Activated CD4-positive, alpha-beta T cell treated with anti-CD3 and anti-CD28 coated beads, Interleukin-2, amount 50 U/mL, for 4 hours (primary cell): ENCODE data around the gene RDH5.
"Not testable (repeated sequence)": the region's sequence is repeated elsewhere in the genome, so short reads cannot be mapped to it uniquely, and the experiment has no call there.

Experiments used
- DNase-seq, 2 experiments: peaks; one replicate each; pipeline ENCODE4 v3.0.0-alpha.2; 2020

Gene RDH5

DNA sequence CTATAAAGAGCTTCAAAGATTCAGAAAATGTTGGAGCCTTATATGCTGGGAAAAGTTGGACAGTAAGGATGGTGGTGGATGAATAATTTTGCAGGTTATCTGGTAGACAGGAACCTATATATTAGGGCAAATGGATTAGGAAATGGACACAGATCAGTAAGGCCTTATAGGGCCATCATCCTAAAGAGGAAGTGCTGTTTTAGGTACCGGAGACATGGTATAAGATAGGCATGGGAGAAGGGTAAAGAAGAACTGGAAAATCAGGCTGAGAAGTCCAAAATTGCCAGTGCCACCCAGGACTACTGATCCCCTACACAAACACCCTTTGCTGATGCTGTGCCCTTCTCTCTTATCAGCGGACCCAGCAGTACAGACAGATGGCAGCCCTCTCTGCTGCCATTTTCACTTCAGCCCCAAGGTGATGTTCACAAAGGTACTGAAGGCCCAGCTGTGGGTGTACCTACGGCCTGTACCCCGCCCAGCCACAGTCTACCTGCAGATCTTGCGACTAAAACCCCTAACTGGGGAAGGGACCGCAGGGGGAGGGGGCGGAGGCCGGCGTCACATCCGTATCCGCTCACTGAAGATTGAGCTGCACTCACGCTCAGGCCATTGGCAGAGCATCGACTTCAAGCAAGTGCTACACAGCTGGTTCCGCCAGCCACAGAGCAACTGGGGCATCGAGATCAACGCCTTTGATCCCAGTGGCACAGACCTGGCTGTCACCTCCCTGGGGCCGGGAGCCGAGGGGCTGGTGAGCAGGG lies 28.2 kb downstream of the RDH5 start:
- no peak for DNase-seq

DNA sequence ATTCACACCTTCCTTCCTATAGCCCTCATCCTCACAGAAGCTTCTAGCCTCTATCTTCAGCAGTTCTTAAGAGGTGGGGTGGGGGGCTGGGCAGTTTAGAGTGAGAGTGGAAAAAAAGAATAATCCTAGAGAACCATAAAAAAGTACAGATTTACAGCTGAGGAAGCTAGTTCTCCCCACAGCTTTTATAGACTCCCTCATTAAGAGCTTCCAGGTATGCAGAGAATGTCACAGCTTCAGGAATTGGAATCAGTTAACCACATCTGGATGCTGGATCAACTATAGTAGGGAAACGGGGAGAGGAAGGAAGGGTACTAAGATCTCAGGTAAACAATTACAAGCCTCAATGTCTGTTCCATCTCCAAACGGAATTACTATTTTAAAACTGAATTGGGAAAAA lies 35.1 kb downstream of the RDH5 start:
- no peak for DNase-seq

DNA sequence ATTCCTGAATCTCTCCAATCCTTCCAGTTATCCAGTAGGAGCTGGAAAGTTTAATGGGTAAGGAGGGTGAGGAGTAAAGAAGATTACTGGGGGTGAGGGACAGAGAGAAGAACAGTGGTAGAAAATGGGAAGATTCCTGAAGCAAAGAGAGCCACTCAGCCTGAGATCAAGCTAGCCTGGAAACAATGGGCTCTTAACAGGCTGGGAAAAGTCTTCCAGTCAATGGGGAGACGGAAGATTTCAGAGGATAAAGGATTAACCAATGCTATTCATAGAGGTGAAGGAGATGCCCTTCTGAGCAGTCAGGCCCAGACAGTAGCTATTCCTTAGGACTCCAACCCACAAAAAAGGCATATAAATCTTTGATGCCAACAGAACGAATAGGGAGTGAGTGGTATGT lies 37.5 kb downstream of the RDH5 start:
- no peak for DNase-seq

DNA sequence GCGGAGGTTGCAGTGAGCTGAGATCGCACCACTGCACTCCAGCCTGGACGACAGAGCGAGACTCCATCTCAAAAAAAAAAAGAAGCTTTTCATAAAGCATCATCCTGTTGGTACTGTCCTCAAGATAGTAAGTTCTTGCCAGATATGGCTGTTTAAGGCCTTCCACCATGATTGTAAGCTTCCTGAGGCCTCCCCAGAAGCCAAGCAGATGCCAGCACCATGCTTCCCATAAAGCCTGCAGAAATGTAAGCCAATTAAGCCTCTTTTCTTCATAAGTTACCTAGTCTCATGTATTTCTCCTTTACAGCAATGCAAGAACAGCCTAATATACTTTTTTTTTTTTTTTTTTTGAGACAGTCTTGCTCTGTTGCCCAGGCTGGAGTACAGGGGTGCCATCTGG lies 38.4 kb downstream of the RDH5 start:
- DNase-seq, result not testable (repeated sequence)

DNA sequence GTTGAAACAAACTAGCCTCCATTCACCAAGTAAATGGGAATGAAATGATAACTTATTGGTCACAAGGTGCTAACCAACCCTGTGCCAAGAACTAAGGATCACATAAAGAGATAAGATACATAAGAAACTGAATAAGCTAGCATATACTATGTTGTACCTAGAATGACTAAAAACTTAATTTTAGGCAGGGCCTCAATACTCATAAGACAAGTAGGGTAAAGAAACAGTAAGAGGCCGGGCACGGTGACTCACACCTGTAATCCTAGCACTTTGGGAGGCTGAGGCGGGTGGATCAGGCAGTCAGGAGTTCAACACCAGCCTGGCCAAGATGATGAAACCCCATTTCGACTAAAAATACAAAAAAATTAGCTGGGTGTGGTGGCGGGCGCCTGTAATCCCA lies 40.5 kb downstream of the RDH5 start:
- no peak for DNase-seq

DNA sequence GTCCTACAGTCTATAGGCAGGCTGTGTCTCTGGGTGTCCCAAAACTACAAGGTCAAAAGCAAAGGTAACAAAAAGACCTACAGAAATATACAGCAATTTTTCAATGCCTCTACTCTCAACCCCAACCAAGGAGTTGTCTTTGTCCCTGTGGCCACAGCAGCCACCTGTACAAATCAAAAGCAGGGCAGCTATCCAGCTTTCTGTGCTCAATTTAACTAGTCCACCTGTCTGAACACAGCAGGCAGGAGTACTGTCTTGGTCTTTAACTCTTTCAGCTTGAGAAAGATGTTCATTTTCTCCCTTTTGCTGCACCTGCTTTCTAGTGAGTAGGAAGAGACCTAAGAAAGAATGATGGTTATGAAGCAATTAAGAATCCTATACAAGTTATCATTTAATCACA lies 42.5 kb downstream of the RDH5 start:
- DNase-seq, result no peak

DNA sequence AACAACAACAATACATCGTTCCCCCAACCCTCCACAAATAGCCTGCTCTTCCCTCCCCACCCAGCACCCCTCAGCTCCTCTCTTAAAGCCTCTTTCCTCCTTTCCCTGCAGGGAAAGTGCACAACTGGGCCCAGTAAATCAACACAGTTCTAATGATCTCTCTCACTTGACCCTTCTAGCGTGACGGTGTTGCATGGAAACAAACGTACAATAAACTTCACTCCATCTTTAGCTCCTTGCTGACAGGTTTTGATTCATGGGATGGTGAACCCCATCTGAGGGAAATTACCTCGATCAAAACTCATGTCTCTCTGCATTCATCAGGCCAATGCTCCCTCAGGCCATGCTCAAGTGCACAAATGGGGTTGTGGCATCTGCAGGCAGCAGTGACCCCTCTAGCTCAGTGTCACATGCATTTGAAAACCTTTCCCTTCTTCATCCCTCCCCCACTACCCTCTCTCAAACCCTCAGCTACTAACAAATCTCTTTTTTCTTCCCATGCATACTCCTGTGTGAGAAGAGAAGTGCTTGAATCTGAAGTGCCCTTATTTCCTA lies 45.6 kb downstream of the RDH5 start:
- DNase-seq, result no peak

DNA sequence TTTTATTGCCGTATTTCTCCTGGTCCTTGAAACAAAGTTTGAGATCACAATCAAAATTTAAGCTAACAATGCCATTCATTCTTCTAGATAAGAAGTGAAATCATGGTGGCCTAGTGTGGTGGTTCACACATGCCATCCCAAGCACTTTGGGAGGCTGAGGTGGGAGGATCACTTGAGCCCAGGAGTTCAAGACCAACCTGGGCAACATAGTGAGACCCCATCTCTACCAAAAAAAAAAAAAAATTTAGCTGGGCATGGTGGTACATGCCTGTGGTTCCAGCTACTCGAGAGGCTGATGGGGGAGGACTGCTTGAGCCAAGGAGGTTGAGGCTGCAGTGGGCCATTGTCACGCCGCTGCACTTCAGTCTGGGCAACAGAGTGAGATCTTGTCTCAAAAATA lies 47.0 kb downstream of the RDH5 start:
- no peak for DNase-seq

DNA sequence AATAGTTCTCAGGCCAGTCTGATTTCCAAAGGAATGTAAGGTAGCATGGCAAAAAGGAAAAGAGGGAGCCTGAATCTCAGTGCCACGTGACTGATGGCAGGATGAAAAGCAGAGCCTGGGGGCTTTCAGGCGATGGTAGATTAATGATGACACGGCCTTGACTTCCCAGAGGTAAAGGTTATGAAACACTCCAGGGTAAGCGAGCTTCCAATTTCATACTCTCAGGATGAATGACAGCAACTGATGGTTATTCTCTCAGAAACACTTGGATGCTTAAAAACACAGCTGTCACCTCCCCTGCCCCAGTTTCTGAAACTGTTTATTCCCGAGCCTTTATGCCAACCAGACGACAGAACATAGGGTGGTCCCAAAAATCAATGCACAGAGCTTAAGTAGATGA lies 51.5 kb downstream of the RDH5 start:
- no peak for DNase-seq
